IMR-90 (cell line): ENCODE results near the gene DYTN.

Experiments used
- CHD1 ChIP-seq: IDR thresholded peaks from 2 replicates; pipeline ENCODE4 v1.6.1; 2012; ENCODE audit warnings: low read depth, low read length, improper control_type of control experiment
- FOS ChIP-seq: fragments of 150-350 bp; IDR thresholded peaks from 2 replicates; pipeline ENCODE4 v1.6.1; 2016; ENCODE audit warnings: low read depth, low read length
- MXI1 ChIP-seq: IDR thresholded peaks from 2 replicates; pipeline ENCODE4 v1.6.1; 2012; ENCODE audit warnings: low read depth, mild to moderate bottlenecking, low read length, moderate library complexity, borderline replicate concordance
- POLR2A ChIP-seq: IDR thresholded peaks from 2 replicates; pipeline ENCODE4 v1.6.1; 2012; ENCODE audit warnings: mild to moderate bottlenecking, low read depth, low read length
- RAD21 ChIP-seq: IDR thresholded peaks from 2 replicates; pipeline ENCODE4 v1.6.1; 2012; ENCODE audit warnings: low read length, improper control_type of control experiment
- RFX5 ChIP-seq: IDR thresholded peaks from 2 replicates; pipeline ENCODE4 v1.8.0; 2012; ENCODE audit warnings: low read depth, mild to moderate bottlenecking, low read length, moderate library complexity
- SMC3 ChIP-seq: fragments of 150-350 bp; IDR thresholded peaks from 2 replicates; pipeline ENCODE4 v1.6.1; 2016; ENCODE audit warnings: low read depth, mild to moderate bottlenecking, antibody characterized with exemption, low read length, moderate library complexity
- TF ChIP-seq, protein P1 (sequence below): conservative IDR thresholded peaks from 2 replicates; pipeline ENCODE4 v1.5.1; 2012; ENCODE audit warnings: mild to moderate bottlenecking, low read depth, low read length, improper control_type of control experiment

DNA sequence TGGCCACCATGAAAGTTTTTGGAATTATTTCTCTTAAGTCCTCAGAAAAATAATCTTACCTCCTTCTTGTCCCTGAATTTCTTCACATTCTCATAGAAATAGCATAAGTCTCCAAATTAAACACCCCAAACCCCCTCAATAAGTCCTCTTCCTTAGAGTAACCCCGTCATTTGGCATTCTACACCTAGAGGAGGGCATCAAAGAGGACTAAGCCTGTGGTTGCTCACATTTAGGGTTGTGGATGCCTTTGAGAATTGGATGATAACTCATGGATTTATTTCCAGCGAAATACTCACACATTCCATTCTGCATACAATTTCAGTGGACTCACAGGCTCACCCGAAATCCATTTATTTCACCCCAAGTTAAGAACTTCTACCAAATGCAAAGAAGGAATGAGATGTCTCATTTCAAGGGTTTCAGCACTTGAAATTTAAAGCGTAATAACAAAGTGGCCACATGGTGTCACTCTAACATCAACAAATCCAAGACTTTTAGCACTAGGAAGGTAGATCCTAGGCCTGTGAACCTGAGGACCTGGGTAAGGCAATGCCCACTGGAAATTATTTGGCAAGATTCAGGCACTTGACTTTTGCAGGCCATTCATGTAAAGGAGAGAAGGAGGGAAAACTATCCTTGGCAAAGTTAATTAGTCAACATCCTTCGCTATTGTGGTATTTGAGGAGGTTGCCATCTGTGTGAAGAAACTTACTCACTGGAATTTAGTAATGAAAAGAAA is 24.6 kb downstream of the DYTN start:
- TF ChIP-seq, protein P1, sequence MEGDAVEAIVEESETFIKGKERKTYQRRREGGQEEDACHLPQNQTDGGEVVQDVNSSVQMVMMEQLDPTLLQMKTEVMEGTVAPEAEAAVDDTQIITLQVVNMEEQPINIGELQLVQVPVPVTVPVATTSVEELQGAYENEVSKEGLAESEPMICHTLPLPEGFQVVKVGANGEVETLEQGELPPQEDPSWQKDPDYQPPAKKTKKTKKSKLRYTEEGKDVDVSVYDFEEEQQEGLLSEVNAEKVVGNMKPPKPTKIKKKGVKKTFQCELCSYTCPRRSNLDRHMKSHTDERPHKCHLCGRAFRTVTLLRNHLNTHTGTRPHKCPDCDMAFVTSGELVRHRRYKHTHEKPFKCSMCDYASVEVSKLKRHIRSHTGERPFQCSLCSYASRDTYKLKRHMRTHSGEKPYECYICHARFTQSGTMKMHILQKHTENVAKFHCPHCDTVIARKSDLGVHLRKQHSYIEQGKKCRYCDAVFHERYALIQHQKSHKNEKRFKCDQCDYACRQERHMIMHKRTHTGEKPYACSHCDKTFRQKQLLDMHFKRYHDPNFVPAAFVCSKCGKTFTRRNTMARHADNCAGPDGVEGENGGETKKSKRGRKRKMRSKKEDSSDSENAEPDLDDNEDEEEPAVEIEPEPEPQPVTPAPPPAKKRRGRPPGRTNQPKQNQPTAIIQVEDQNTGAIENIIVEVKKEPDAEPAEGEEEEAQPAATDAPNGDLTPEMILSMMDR, result peak; percentile 69
- TF ChIP-seq POLR2A (no peak), RAD21 (peak; percentile 79), MXI1 (no peak), CHD1 (no peak), FOS (no peak), RFX5 (no peak), SMC3 (peak; percentile 49)
